GM23248 (cell line): ENCODE measurements around the gene TBC1D1. TPM values are rescaled to one million over a fixed set of nuclear protein-coding genes. Genes with fewer than 3 reads are reported as not detected.

ENCODE experiments used
- DNase-seq: peaks from one replicate; pipeline ENCODE4 v3.0.0-alpha.2; 2015
- H2AFZ ChIP-seq: fragments of 200-600 bp; sonication (generic); 2 replicates; pipeline ENCODE4 v1.6.1; 2016; ENCODE audit warnings: antibody characterized with exemption
- H3F3A ChIP-seq: fragments of 200-600 bp; sonication (generic); 2 replicates; pipeline ENCODE4 v1.6.1; 2016; ENCODE audit warnings: mild to moderate bottlenecking, antibody characterized with exemption, mixed run types; ENCODE audit not compliant: insufficient read depth
- H3K27ac ChIP-seq: fragments of 200-600 bp; sonication (generic); 2 replicates; pipeline ENCODE4 v1.5.1; 2016; ENCODE audit warnings: mild to moderate bottlenecking
- H3K27me3 ChIP-seq: fragments of 200-600 bp; sonication (generic); replicated peaks from 2 replicates; pipeline ENCODE4 v1.6.1; 2016; ENCODE audit warnings: mild to moderate bottlenecking; ENCODE audit not compliant: insufficient read depth
- H3K36me3 ChIP-seq: fragments of 200-600 bp; sonication (generic); 2 replicates; pipeline ENCODE4 v1.6.1; 2016; ENCODE audit warnings: low read depth, mild to moderate bottlenecking
- H3K4me1 ChIP-seq: fragments of 200-600 bp; sonication (generic); 2 replicates; pipeline ENCODE4 v1.6.1; 2016; ENCODE audit warnings: mild to moderate bottlenecking; ENCODE audit not compliant: insufficient read depth
- H3K4me2 ChIP-seq: fragments of 200-600 bp; sonication (generic); one replicate; pipeline ENCODE4 v1.6.1; 2016; ENCODE audit warnings: mild to moderate bottlenecking; ENCODE audit not compliant: unreplicated experiment
- H3K4me3 ChIP-seq: fragments of 200-600 bp; sonication (generic); 2 replicates; pipeline ENCODE4 v1.5.1; 2016; ENCODE audit warnings: mild to moderate bottlenecking
- H3K79me2 ChIP-seq: fragments of 200-600 bp; sonication (generic); 2 replicates; pipeline ENCODE4 v1.6.1; 2016; ENCODE audit warnings: mild to moderate bottlenecking; ENCODE audit not compliant: insufficient read depth
- H3K9ac ChIP-seq: fragments of 200-600 bp; sonication (generic); 2 replicates; pipeline ENCODE4 v1.6.1; 2016; ENCODE audit warnings: mild to moderate bottlenecking
- H3K9me2 ChIP-seq: fragments of 200-600 bp; sonication (generic); 2 replicates; pipeline ENCODE4 v1.6.1; 2016; ENCODE audit warnings: mixed run types, mild to moderate bottlenecking, moderate library complexity; ENCODE audit not compliant: insufficient read depth
- H3K9me3 ChIP-seq: fragments of 200-600 bp; sonication (generic); one replicate; pipeline ENCODE4 v1.6.1; 2017; ENCODE audit warnings: low read depth
- H4K20me1 ChIP-seq: fragments of 200-600 bp; sonication (generic); 2 replicates; pipeline ENCODE4 v1.6.0; 2016; ENCODE audit not compliant: insufficient read depth
- EZH2 ChIP-seq: fragments of 200-600 bp; sonication (generic); IDR thresholded peaks from 2 replicates; pipeline ENCODE4 v1.6.1; 2018; ENCODE audit warnings: antibody characterized with exemption, mild to moderate bottlenecking; ENCODE audit not compliant: insufficient read depth, poor library complexity, severe bottlenecking
- EZH2phosphoT487 ChIP-seq: fragments of 200-600 bp; sonication (generic); IDR thresholded peaks from 2 replicates; pipeline ENCODE4 v1.6.1; 2018; ENCODE audit warnings: antibody characterized with exemption, moderate library complexity, mild to moderate bottlenecking, low read depth; ENCODE audit not compliant: insufficient read depth
- WGBS, 2 experiments: methylation state at CpG; one replicate each; pipeline ENCODE4 v1.1.6; 2015 to 2017; ENCODE audit warnings: low lambda C conversion rate in 2 of 2, low coverage in 1 of 2; ENCODE audit errors: missing lambda C conversion rate in 2 of 2; 5-methylcytosine and 5-hydroxymethylcytosine counted together
- in situ Hi-C: fragments of 300-500 bp; cut with MboI; formaldehyde crosslinking; loops from 2 replicates; pipeline ENCODE4 v1.15.0; 2020
- polyA plus RNA-seq: library from polyadenylated mRNA; unstranded; fragments of >200 nt; fragmentation: Nextera tagmentation; extraction: Ambion mirVana; gene quantifications from 2 replicates; pipeline ENCODE4 v1.2.1, GENCODE V29; 2016
- total RNA-seq: library from RNA; depleted of rRNA; stranded (reverse); fragments of >200 nt; shearing (Covaris generic); gene quantifications from 2 replicates; pipeline ENCODE4 v1.2.3, GENCODE V29; 2014

Gene TBC1D1
- total and polyA plus RNA-seq, 2 experiments from 2014 or later: 12.4 to 34.6 TPM

GRCh38 chr4:38095691-38096090 is 204.8 kb downstream of the TBC1D1 start:
- in situ Hi-C loops: no loop called here
- no peaks in the 10 kb centered on the region for H3K79me2 ChIP-seq
- no peak for TF ChIP-seq EZH2
- no peak for TF ChIP-seq EZH2phosphoT487
- no peak overlapping the region for H3K4me3 ChIP-seq
- no peaks in the 10 kb centered on the region for H3K9me2 ChIP-seq
- WGBS, 2 experiments: 92% methylated on average over 8 of the region's 8 CpGs
- H3K27me3 ChIP-seq: no peaks in the 10 kb centered on the region
- no peak overlapping the region for H2AFZ ChIP-seq
- no peak for DNase-seq
- peaks cover 21% of the 10 kb centered on the region for H3F3A ChIP-seq
- H3K36me3 ChIP-seq: no peaks in the 10 kb centered on the region
- H3K27ac ChIP-seq: no peak overlapping the region
- peaks cover 32% of the 10 kb centered on the region for H3K4me1 ChIP-seq
- no peaks in the 10 kb centered on the region for H4K20me1 ChIP-seq
- H3K9me3 ChIP-seq: no peaks in the 10 kb centered on the region
- no peak overlapping the region for H3K4me2 ChIP-seq
- no peak overlapping the region for H3K9ac ChIP-seq

- no peak overlapping the region for H2AFZ ChIP-seq
- no peak overlapping the region for H3K27ac ChIP-seq
- H3K4me1 ChIP-seq: peaks cover 37% of the 10 kb centered on the region
- H3K9me3 ChIP-seq: no peaks in the 10 kb centered on the region
- no peaks in the 10 kb centered on the region for H4K20me1 ChIP-seq
- H3K79me2 ChIP-seq: no peaks in the 10 kb centered on the region
- no peak overlapping the region for H3K4me2 ChIP-seq
- 97 to 98% methylated on average over 4 of the region's 4 CpGs for WGBS, 2 experiments
- H3K36me3 ChIP-seq: no peaks in the 10 kb centered on the region
- H3K4me3 ChIP-seq: no peak overlapping the region
- H3F3A ChIP-seq: peaks cover 38% of the 10 kb centered on the region
- H3K27me3 ChIP-seq: no peaks in the 10 kb centered on the region
- DNase-seq: no peak
- TF ChIP-seq EZH2phosphoT487: no peak
- no peak for TF ChIP-seq EZH2
- in situ Hi-C loops: no loop called here
- no peak overlapping the region for H3K9ac ChIP-seq
- H3K9me2 ChIP-seq: no peaks in the 10 kb centered on the region
Observed at GRCh38 chr4:38097818-38098217, 206.9 kb downstream of the TBC1D1 start.

- DNase-seq: peak; percentile 50
- in situ Hi-C loops: no loop called here
- no peaks in the 10 kb centered on the region for H3K36me3 ChIP-seq
- peak overlapping the region; percentile 58 for H3K4me2 ChIP-seq
- WGBS, 2 experiments: 86% methylated on average over 4 of the region's 4 CpGs
- no peaks in the 10 kb centered on the region for H4K20me1 ChIP-seq
- no peak overlapping the region for H2AFZ ChIP-seq
- H3K4me1 ChIP-seq: peaks cover 37% of the 10 kb centered on the region
- H3K79me2 ChIP-seq: no peaks in the 10 kb centered on the region
- H3K4me3 ChIP-seq: no peak overlapping the region
- no peaks in the 10 kb centered on the region for H3K9me2 ChIP-seq
- TF ChIP-seq EZH2phosphoT487: no peak
- TF ChIP-seq EZH2: no peak
- H3K9ac ChIP-seq: peak overlapping the region; percentile 71
- peak overlapping the region; percentile 95 for H3K27ac ChIP-seq
- H3F3A ChIP-seq: peaks cover 38% of the 10 kb centered on the region
- H3K27me3 ChIP-seq: no peaks in the 10 kb centered on the region
- no peaks in the 10 kb centered on the region for H3K9me3 ChIP-seq
Observed at GRCh38 chr4:38099020-38099600, 208.2 kb downstream of the TBC1D1 start.

GRCh38 chr4:38099908-38100407 is 209.1 kb downstream of the TBC1D1 start:
- Histone ChIP-seq H3K9me2 (no peaks in the 10 kb centered on the region), H3K27me3 (no peaks in the 10 kb centered on the region), H3K9ac (peak overlapping the region; percentile 71), H3K4me2 (peak overlapping the region; percentile 58), H3K9me3 (no peaks in the 10 kb centered on the region), H3K36me3 (no peaks in the 10 kb centered on the region), H3K27ac (peak overlapping the region; percentile 95), H3F3A (peaks cover 38% of the 10 kb centered on the region), H4K20me1 (no peaks in the 10 kb centered on the region), H3K79me2 (no peaks in the 10 kb centered on the region), H2AFZ (peak overlapping the region; percentile 37; the same call in 1 of the 2 replicates), H3K4me1 (peaks cover 37% of the 10 kb centered on the region), H3K4me3 (no peak overlapping the region)
- peak; percentile 91 for DNase-seq
- no peak for TF ChIP-seq EZH2phosphoT487
- no peak for TF ChIP-seq EZH2
- in situ Hi-C loops: no loop called here
- 2 to 4% methylated on average over 3 of the region's 3 CpGs for WGBS, 2 experiments
